ENCODE measurements around the gene ADI1.
"Not testable (repeated sequence)": the region's sequence is repeated elsewhere in the genome, so short reads cannot be mapped to it uniquely, and the experiment has no call there.

Gene ADI1

DNA sequence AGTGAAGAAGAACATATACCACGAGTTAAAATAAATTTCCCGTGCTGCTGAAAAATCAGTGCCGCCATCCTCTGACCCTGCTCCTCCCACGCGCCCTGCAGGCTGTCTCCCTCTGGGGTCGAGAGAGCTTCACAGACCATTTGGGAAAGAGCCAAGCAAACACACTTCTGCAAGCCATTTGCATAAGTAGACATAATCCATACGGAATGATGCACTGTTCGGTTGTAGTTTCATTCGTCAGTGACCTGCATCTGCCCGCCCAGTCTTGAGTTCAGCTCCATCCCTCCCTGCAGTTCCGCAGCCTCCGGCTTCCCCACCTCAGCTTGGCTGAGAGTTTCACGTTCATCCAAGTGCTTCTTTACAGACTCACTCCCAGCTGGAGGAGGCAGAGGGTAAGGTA lies 70.2 kb downstream of the ADI1 start:
- DNase-seq (ENCODE audit: low spot score), result no peak
- H4K91ac ChIP-seq (ENCODE audit: low read depth, low read length, poor library complexity), result no peak overlapping the region
- peaks cover 14 to 84% of the 10 kb centered on the region in 2 donors for H3K36me3 ChIP-seq (replicated peaks in 1 of 2; ENCODE audit: control insufficient read depth in 2 of 2, insufficient read depth in 2 of 2, low read length in 2 of 2)

DNA sequence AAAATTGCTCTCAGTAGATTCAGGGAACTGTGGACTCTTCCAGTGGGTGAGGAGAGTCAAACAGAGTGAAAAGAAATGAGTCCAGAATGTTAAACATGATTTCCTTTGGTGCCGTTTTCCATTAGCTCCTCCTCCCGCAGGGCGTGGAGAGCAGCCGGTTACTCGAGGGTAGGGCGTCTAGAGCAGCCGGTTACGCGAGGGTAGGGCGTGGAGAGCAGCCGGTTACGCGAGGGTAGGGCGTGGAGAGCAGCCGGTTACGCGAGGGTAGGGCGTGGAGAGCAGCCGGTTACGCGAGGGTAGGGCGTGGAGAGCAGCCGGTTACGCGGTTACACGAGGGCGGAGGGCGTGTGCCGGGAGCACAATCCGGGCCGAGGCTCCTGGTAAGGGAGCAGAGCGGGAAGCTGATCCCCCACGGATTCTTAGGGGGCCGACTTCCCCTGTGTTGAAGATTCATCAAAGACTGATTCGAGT lies 70.9 kb downstream of the ADI1 start:
- WGBS, 2 donors (ENCODE audit: extremely low coverage in 2 of 2, insufficient read length in 2 of 2, insufficient replicate concordance in 1 of 2), result no CpG with 5 or more reads among the region's 35 CpGs
- not testable (repeated sequence) for H3K23ac ChIP-seq (ENCODE audit: low read depth, low read length, poor library complexity); H2BK120ac ChIP-seq (ENCODE audit: low read depth, low read length); H3K14ac ChIP-seq (ENCODE audit: low read length); H3K9me3 ChIP-seq (replicated peaks in 1 of 2; ENCODE audit: control insufficient read depth in 2 of 2, insufficient read depth in 1 of 2, low read depth in 1 of 2, low read length in 2 of 2); H2BK15ac ChIP-seq (ENCODE audit: low read length); H4K8ac ChIP-seq (ENCODE audit: low read depth, low read length); H2BK5ac ChIP-seq (ENCODE audit: low read length); H3K4me1 ChIP-seq (ENCODE audit: control insufficient read depth in 2 of 2, insufficient read depth in 1 of 2, low read depth in 1 of 2, low read length in 2 of 2); H4K91ac ChIP-seq (ENCODE audit: low read depth, low read length, poor library complexity); H3K9ac ChIP-seq (ENCODE audit: low read depth, low read length, poor library complexity); H3K4ac ChIP-seq (ENCODE audit: low read length); H3K18ac ChIP-seq (ENCODE audit: low read length); H2AFZ ChIP-seq (ENCODE audit: low read length); H3K79me1 ChIP-seq (ENCODE audit: low read depth, low read length); DNase-seq (ENCODE audit: low spot score); H3K4me3 ChIP-seq (ENCODE audit: low read length in 2 of 2); H3K27me3 ChIP-seq (ENCODE audit: control insufficient read depth in 3 of 3, insufficient read depth in 3 of 3, low read depth in 1 of 3, low read length in 3 of 3); H2BK12ac ChIP-seq (ENCODE audit: low read length); H3K4me2 ChIP-seq (ENCODE audit: insufficient read depth, low read length, poor library complexity, severe bottlenecking); H3K27ac ChIP-seq (replicated peaks; ENCODE audit: low read length); H2AK5ac ChIP-seq (ENCODE audit: low read depth, low read length)
- peaks cover 20 to 88% of the 10 kb centered on the region in 2 donors for H3K36me3 ChIP-seq (replicated peaks in 1 of 2; ENCODE audit: control insufficient read depth in 2 of 2, insufficient read depth in 2 of 2, low read length in 2 of 2)

More for the DNA sequence above, 70.2 kb downstream of the ADI1 start:
- no peak overlapping the region for H3K14ac ChIP-seq (ENCODE audit: low read length)
- no peak overlapping the region for H2AFZ ChIP-seq (ENCODE audit: low read length)
- H2BK15ac ChIP-seq (ENCODE audit: low read length), result no peak overlapping the region
- WGBS, 2 donors (ENCODE audit: extremely low coverage in 2 of 2, insufficient read length in 2 of 2, insufficient replicate concordance in 1 of 2), result no CpG with 5 or more reads among the region's 13 CpGs
- no peaks in the 10 kb centered on the region for H3K27me3 ChIP-seq (ENCODE audit: control insufficient read depth in 3 of 3, insufficient read depth in 3 of 3, low read depth in 1 of 3, low read length in 3 of 3)
- H2BK120ac ChIP-seq (ENCODE audit: low read depth, low read length), result no peak overlapping the region
- no peak overlapping the region for H2BK5ac ChIP-seq (ENCODE audit: low read length)
- H3K79me1 ChIP-seq (ENCODE audit: low read depth, low read length), result no peaks in the 10 kb centered on the region
- peaks cover 0 to 4% of the 10 kb centered on the region in 2 donors for H3K9me3 ChIP-seq (replicated peaks in 1 of 2; ENCODE audit: control insufficient read depth in 2 of 2, insufficient read depth in 1 of 2, low read depth in 1 of 2, low read length in 2 of 2)
- no peak overlapping the region for H3K18ac ChIP-seq (ENCODE audit: low read length)
- no peak overlapping the region for H3K9ac ChIP-seq (ENCODE audit: low read depth, low read length, poor library complexity)
- no peak overlapping the region for H2AK5ac ChIP-seq (ENCODE audit: low read depth, low read length)
- no peak overlapping the region for H3K4ac ChIP-seq (ENCODE audit: low read length)
- no peak overlapping the region for H3K4me3 ChIP-seq (ENCODE audit: low read length in 2 of 2)
- H3K4me1 ChIP-seq (ENCODE audit: control insufficient read depth in 2 of 2, insufficient read depth in 1 of 2, low read depth in 1 of 2, low read length in 2 of 2), result peaks cover 0 to 10% of the 10 kb centered on the region in 2 donors
- H4K8ac ChIP-seq (ENCODE audit: low read depth, low read length), result no peak overlapping the region
- H3K4me2 ChIP-seq (ENCODE audit: insufficient read depth, low read length, poor library complexity, severe bottlenecking), result no peak overlapping the region
- H2BK12ac ChIP-seq (ENCODE audit: low read length), result no peak overlapping the region
- H3K23ac ChIP-seq (ENCODE audit: low read depth, low read length, poor library complexity), result no peak overlapping the region
- H3K27ac ChIP-seq (replicated peaks; ENCODE audit: low read length), result no peak overlapping the region

DNA sequence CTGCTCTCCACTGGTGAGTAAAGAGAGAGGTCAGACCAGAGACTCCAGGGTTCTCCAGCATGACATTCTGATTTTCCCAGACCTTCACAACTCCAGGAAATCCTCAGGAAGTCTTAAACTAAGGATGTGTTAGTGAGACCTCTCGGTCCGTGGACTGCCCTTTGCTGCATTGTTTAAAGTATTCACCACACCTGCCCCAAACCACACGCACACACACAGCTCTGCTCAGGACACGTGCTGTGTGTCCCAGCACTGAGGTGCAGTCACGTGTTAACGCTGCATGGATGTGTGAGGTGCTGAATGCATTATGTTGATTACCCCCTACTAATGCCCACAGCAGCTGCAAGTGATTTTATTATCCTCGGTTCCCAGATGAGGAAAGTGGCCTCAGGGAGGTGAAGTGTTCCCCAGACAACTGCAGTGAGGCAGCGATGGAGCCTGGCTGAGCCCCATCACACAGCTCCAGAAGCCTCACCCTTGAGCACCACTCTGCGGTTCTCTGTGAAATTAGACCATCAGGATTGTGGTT lies 71.5 kb downstream of the ADI1 start:
- H4K91ac ChIP-seq (ENCODE audit: low read depth, low read length, poor library complexity), result no peak overlapping the region
- no peak overlapping the region for H3K18ac ChIP-seq (ENCODE audit: low read length)
- H3K4ac ChIP-seq (ENCODE audit: low read length), result no peak overlapping the region
- peaks cover 0 to 2% of the 10 kb centered on the region in 2 donors for H3K9me3 ChIP-seq (replicated peaks in 1 of 2; ENCODE audit: control insufficient read depth in 2 of 2, insufficient read depth in 1 of 2, low read depth in 1 of 2, low read length in 2 of 2)
- H3K4me2 ChIP-seq (ENCODE audit: insufficient read depth, low read length, poor library complexity, severe bottlenecking), result no peak overlapping the region
- H2AK5ac ChIP-seq (ENCODE audit: low read depth, low read length), result no peak overlapping the region
- no peaks in the 10 kb centered on the region for H3K27me3 ChIP-seq (ENCODE audit: control insufficient read depth in 3 of 3, insufficient read depth in 3 of 3, low read depth in 1 of 3, low read length in 3 of 3)
- H4K8ac ChIP-seq (ENCODE audit: low read depth, low read length), result no peak overlapping the region
- H3K36me3 ChIP-seq (replicated peaks in 1 of 2; ENCODE audit: control insufficient read depth in 2 of 2, insufficient read depth in 2 of 2, low read length in 2 of 2), result peaks cover 18 to 86% of the 10 kb centered on the region in 2 donors
- H2BK5ac ChIP-seq (ENCODE audit: low read length), result no peak overlapping the region
- H3K79me1 ChIP-seq (ENCODE audit: low read depth, low read length), result peaks cover 1% of the 10 kb centered on the region
- H2BK120ac ChIP-seq (ENCODE audit: low read depth, low read length), result no peak overlapping the region
- H3K27ac ChIP-seq (replicated peaks; ENCODE audit: low read length), result no peak overlapping the region
- no peak overlapping the region for H3K23ac ChIP-seq (ENCODE audit: low read depth, low read length, poor library complexity)
- no peak overlapping the region for H2AFZ ChIP-seq (ENCODE audit: low read length)
- H3K4me1 ChIP-seq (ENCODE audit: control insufficient read depth in 2 of 2, insufficient read depth in 1 of 2, low read depth in 1 of 2, low read length in 2 of 2), result peaks cover 0 to 6% of the 10 kb centered on the region in 2 donors
- no peak overlapping the region for H3K14ac ChIP-seq (ENCODE audit: low read length)
- no peak overlapping the region for H3K4me3 ChIP-seq (ENCODE audit: low read length in 2 of 2)
- H2BK12ac ChIP-seq (ENCODE audit: low read length), result no peak overlapping the region
- DNase-seq (ENCODE audit: low spot score), result no peak
- H3K9ac ChIP-seq (ENCODE audit: low read depth, low read length, poor library complexity), result no peak overlapping the region
- no peak overlapping the region for H2BK15ac ChIP-seq (ENCODE audit: low read length)
- no CpG with 5 or more reads among the region's 9 CpGs for WGBS, 2 donors (ENCODE audit: extremely low coverage in 2 of 2, insufficient read length in 2 of 2, insufficient replicate concordance in 1 of 2)

Measured in neuronal stem cell (in vitro differentiated cells).